ENCODE results near the gene ARHGAP28. TPM values are rescaled to one million over a fixed set of nuclear protein-coding genes. Genes with fewer than 3 reads are reported as not detected.

The ARHGAP28 gene
- polyA plus RNA-seq, 1 donor from 2014 or later, result 9.8 TPM

- Histone ChIP-seq H3K36me3 (ENCODE audit: insufficient read depth, low read length) (no peaks in the 10 kb centered on the region), H3K9ac (ENCODE audit: low read length) (no peak overlapping the region), H3K4me2 (ENCODE audit: low read length) (no peak overlapping the region), H3K27me3 (ENCODE audit: insufficient read depth, low read depth, low read length) (no peaks in the 10 kb centered on the region), H3K9me3 (ENCODE audit: low read length) (no peaks in the 10 kb centered on the region), H3K4me3 (ENCODE audit: low read length) (no peak overlapping the region), H3K79me2 (replicated peaks; ENCODE audit: insufficient read depth, low read length) (no peaks in the 10 kb centered on the region), H3K27ac (ENCODE audit: low read length) (no peak overlapping the region), H3K9me2 (ENCODE audit: insufficient read depth, low read length) (no peaks in the 10 kb centered on the region), H4K20me1 (ENCODE audit: insufficient read depth) (no peaks in the 10 kb centered on the region), H2AFZ (ENCODE audit: low read depth, low read length) (no peak overlapping the region), H3F3A (ENCODE audit: insufficient read depth, low read length, poor library complexity, severe bottlenecking) (no peaks in the 10 kb centered on the region)
- no peak for TF ChIP-seq EP300 (conservative IDR thresholded peaks at IDR 0.05; ENCODE audit: poor library complexity, severe bottlenecking)
- TF ChIP-seq CTCF (IDR thresholded peaks at IDR 0.05; ENCODE audit: poor library complexity, severe bottlenecking), result no peak
- no peak for TF ChIP-seq MXI1 (conservative IDR thresholded peaks at IDR 0.05; ENCODE audit: poor library complexity, severe bottlenecking)
- no peak for TF ChIP-seq TAF1 (IDR thresholded peaks at IDR 0.05; ENCODE audit: low read depth)
- TF ChIP-seq POLR2AphosphoS5 (IDR thresholded peaks at IDR 0.05), result no peak
- no peak for TF ChIP-seq EZH2 (IDR thresholded peaks at IDR 0.05; ENCODE audit: borderline replicate concordance, insufficient read depth, low read length, poor library complexity, severe bottlenecking)
- TF ChIP-seq RAD21 (conservative IDR thresholded peaks at IDR 0.05), result no peak
- TF ChIP-seq SMC3 (conservative IDR thresholded peaks at IDR 0.05; ENCODE audit: poor library complexity), result no peak
- TF ChIP-seq REST (IDR thresholded peaks at IDR 0.05; ENCODE audit: borderline replicate concordance), result no peak
These were observed 53.3 kb downstream of the ARHGAP28 start for GRCh38 chr18:6782861-6783260.

GRCh38 chr18:6784046-6784445 lies 54.5 kb downstream of the ARHGAP28 start:
- Histone ChIP-seq H3K79me2 (replicated peaks; ENCODE audit: insufficient read depth, low read length) (no peaks in the 10 kb centered on the region), H3K9me3 (ENCODE audit: low read length) (no peaks in the 10 kb centered on the region), H3F3A (ENCODE audit: insufficient read depth, low read length, poor library complexity, severe bottlenecking) (no peaks in the 10 kb centered on the region), H2AFZ (ENCODE audit: low read depth, low read length) (no peak overlapping the region), H4K20me1 (ENCODE audit: insufficient read depth) (no peaks in the 10 kb centered on the region), H3K9ac (ENCODE audit: low read length) (no peak overlapping the region), H3K4me3 (ENCODE audit: low read length) (no peak overlapping the region), H3K27ac (ENCODE audit: low read length) (no peak overlapping the region), H3K9me2 (ENCODE audit: insufficient read depth, low read length) (no peaks in the 10 kb centered on the region), H3K27me3 (ENCODE audit: insufficient read depth, low read depth, low read length) (no peaks in the 10 kb centered on the region), H3K36me3 (ENCODE audit: insufficient read depth, low read length) (no peaks in the 10 kb centered on the region), H3K4me2 (ENCODE audit: low read length) (no peak overlapping the region)
- TF ChIP-seq RAD21 (conservative IDR thresholded peaks at IDR 0.05) (no peak), SMC3 (conservative IDR thresholded peaks at IDR 0.05; ENCODE audit: poor library complexity) (no peak), TAF1 (IDR thresholded peaks at IDR 0.05; ENCODE audit: low read depth) (no peak), MXI1 (conservative IDR thresholded peaks at IDR 0.05; ENCODE audit: poor library complexity, severe bottlenecking) (no peak), CTCF (IDR thresholded peaks at IDR 0.05; ENCODE audit: poor library complexity, severe bottlenecking) (no peak), EP300 (conservative IDR thresholded peaks at IDR 0.05; ENCODE audit: poor library complexity, severe bottlenecking) (no peak), POLR2AphosphoS5 (IDR thresholded peaks at IDR 0.05) (no peak), EZH2 (IDR thresholded peaks at IDR 0.05; ENCODE audit: borderline replicate concordance, insufficient read depth, low read length, poor library complexity, severe bottlenecking) (no peak), REST (IDR thresholded peaks at IDR 0.05; ENCODE audit: borderline replicate concordance) (no peak)

Measured in neural cell (in vitro differentiated cells).